GM18507 (cell line): ENCODE measurements around the gene TDP2.
"Not testable (repeated sequence)": the region's sequence is repeated elsewhere in the genome, so short reads cannot be mapped to it uniquely, and the experiment has no call there.

Source experiments
- DNase-seq: peaks from one replicate; pipeline ENCODE4 v3.0.0; 2011; ENCODE audit warnings: low read depth; ENCODE audit not compliant: insufficient read length; ENCODE audit errors: extremely low spot score
- FAIRE-seq: peaks from 2 replicates; lab custom pipeline; 2011; peaks lifted over from hg19 to GRCh38; lab: Jason Lieb, UNC

Gene TDP2

GRCh38 chr6:24658573-24659560 is 7.8 kb downstream of the TDP2 start:
- no peak for DNase-seq
- FAIRE-seq: no peak

GRCh38 chr6:24655215-24655614 is 11.5 kb downstream of the TDP2 start:
- FAIRE-seq (no peak), DNase-seq (no peak)

GRCh38 chr6:24650365-24650764 is 16.3 kb downstream of the TDP2 start:
- DNase-seq (no peak), FAIRE-seq (no peak)

GRCh38 chr6:24649691-24650090 is 17.0 kb downstream of the TDP2 start:
- no peak for FAIRE-seq
- no peak for DNase-seq

GRCh38 chr6:24648276-24648675 is 18.4 kb downstream of the TDP2 start:
- no peak for FAIRE-seq
- no peak for DNase-seq

GRCh38 chr6:24646771-24647170 is 19.9 kb downstream of the TDP2 start:
- DNase-seq (no peak), FAIRE-seq (no peak)

- DNase-seq: no peak
- FAIRE-seq: no peak
Observed at GRCh38 chr6:24644377-24644776, 22.3 kb downstream of the TDP2 start.

GRCh38 chr6:24643920-24644319 is 22.8 kb downstream of the TDP2 start:
- DNase-seq: no peak
- no peak for FAIRE-seq

- DNase-seq (no peak), FAIRE-seq (no peak)
Observed at GRCh38 chr6:24642061-24642460, 24.6 kb downstream of the TDP2 start.

- not testable (repeated sequence) for FAIRE-seq, DNase-seq
Observed at GRCh38 chr6:24640631-24641030, 26.1 kb downstream of the TDP2 start.

- no peak for FAIRE-seq
- DNase-seq: no peak
Observed at GRCh38 chr6:24640166-24640565, 26.5 kb downstream of the TDP2 start.

GRCh38 chr6:24636681-24637080 is 30.0 kb downstream of the TDP2 start:
- FAIRE-seq (no peak), DNase-seq (no peak)

- DNase-seq (no peak), FAIRE-seq (no peak)
Observed at GRCh38 chr6:24632573-24632972, 34.1 kb downstream of the TDP2 start.

GRCh38 chr6:24631671-24632070 is 35.0 kb downstream of the TDP2 start:
- no peak for DNase-seq
- FAIRE-seq: no peak

GRCh38 chr6:24630856-24631505 is 35.7 kb downstream of the TDP2 start:
- FAIRE-seq: no peak
- DNase-seq: no peak

GRCh38 chr6:24621626-24622289 is 44.9 kb downstream of the TDP2 start:
- no peak for DNase-seq
- no peak for FAIRE-seq

GRCh38 chr6:24620637-24621036 is 46.1 kb downstream of the TDP2 start:
- no peak for DNase-seq
- no peak for FAIRE-seq

GRCh38 chr6:24619661-24620060 is 47.0 kb downstream of the TDP2 start:
- no peak for FAIRE-seq

GRCh38 chr6:24614648-24615047 is 52.1 kb downstream of the TDP2 start:
- DNase-seq: no peak
- FAIRE-seq: no peak

More at GRCh38 chr6:24619661-24620060, 47.0 kb downstream of the TDP2 start:
- DNase-seq: no peak

GRCh38 chr6:24614043-24614420 is 52.7 kb downstream of the TDP2 start:
- FAIRE-seq: no peak
- DNase-seq: no peak
